ENCODE measurements around the gene GTF2F1.
"Not testable (repeated sequence)": the region's sequence is repeated elsewhere in the genome, so short reads cannot be mapped to it uniquely, and the experiment has no call there.

DNA sequence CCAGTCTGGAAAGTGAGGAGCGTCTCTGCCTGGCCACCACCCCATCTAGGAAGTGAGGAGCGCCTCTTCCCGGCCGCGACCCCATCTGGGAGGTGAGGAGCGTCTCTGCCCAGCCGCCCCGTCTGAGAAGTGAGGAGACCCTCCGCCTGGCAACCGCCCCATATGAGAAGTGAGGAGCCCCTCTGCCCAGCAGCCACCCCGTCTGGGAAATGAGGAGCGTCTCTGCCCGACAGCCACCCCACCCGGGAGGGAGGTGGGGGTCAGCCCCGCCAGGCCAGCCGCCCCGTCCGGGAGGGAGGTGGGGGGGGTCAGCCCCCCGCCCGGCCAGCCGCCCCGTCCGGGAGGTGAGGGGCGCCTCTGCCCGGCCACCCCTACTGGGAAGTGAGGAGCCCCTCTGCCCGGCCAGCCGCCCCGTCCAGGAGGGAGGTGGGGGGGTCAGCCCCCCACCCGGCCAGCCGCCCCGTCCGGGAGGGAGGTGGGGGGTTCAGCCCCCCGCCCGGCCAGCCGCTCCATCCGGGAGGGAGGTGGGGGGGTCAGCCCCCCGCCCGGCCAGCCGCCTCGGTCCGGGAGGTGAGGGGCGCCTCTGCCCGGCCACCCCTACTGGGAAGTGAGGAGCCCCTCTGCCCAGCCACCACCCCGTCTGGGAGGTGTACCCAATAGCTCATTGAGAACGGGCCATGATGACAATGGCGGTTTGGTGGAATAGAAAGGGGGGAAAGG lies 37.5 kb downstream of the GTF2F1 start:
- TF ChIP-seq, protein P1, sequence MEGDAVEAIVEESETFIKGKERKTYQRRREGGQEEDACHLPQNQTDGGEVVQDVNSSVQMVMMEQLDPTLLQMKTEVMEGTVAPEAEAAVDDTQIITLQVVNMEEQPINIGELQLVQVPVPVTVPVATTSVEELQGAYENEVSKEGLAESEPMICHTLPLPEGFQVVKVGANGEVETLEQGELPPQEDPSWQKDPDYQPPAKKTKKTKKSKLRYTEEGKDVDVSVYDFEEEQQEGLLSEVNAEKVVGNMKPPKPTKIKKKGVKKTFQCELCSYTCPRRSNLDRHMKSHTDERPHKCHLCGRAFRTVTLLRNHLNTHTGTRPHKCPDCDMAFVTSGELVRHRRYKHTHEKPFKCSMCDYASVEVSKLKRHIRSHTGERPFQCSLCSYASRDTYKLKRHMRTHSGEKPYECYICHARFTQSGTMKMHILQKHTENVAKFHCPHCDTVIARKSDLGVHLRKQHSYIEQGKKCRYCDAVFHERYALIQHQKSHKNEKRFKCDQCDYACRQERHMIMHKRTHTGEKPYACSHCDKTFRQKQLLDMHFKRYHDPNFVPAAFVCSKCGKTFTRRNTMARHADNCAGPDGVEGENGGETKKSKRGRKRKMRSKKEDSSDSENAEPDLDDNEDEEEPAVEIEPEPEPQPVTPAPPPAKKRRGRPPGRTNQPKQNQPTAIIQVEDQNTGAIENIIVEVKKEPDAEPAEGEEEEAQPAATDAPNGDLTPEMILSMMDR (IDR thresholded peaks at IDR 0.05) = not testable (repeated sequence)
- not testable (repeated sequence) for TF ChIP-seq POLR2A, EP300, POLR2AphosphoS5 (IDR thresholded peaks at IDR 0.05)

All from gastroesophageal sphincter (tissue), 3 donors.